Pancreas (tissue), 10 donors: Measurements from ENCODE around the gene DAGLB. TPM values are rescaled to one million over a fixed set of nuclear protein-coding genes. Genes with fewer than 3 reads are reported as not detected.
"Not testable (repeated sequence)": the region's sequence is repeated elsewhere in the genome, so short reads cannot be mapped to it uniquely, and the experiment has no call there.

Experiments
- ATAC-seq, 4 donors: fragments of 200-7000 bp; cut with Tn5 transposase; one replicate each; pipeline versions ENCODE4 v1.8.0 to v1.9.1; 2020; ENCODE audit warnings: mild to moderate bottlenecking in 4 of 4, moderate library complexity in 4 of 4
- DNase-seq, 6 donors: peaks; one replicate each; pipeline ENCODE4 v3.0.0-alpha.2; 2020
- FAIRE-seq: peaks from 2 replicates; lab custom pipeline; 2012; peaks lifted over from hg19 to GRCh38; lab: Jason Lieb, UNC
- H3K27ac ChIP-seq, 4 donors: fragments of 200-600 bp; sonication (generic); 1 replicate in 3 of 4; 2 replicates in 1 of 4; pipeline versions ENCODE4 v1.5.0 to v1.8.0; 2020
- H3K27me3 ChIP-seq, 4 donors: fragments of 200-600 bp; one replicate each; pipeline ENCODE4 v1.8.0; 2021
- H3K36me3 ChIP-seq, 3 donors: fragments of 200-600 bp; sonication (generic) in 1 of 3; one replicate each; pipeline versions ENCODE4 v1.5.0 to v1.8.0; 2020 to 2021
- H3K4me1 ChIP-seq, 3 donors: fragments of 200-600 bp; one replicate each; pipeline ENCODE4 v1.8.0; 2021
- H3K4me3 ChIP-seq, 4 donors: fragments of 200-600 bp; sonication (generic) in 2 of 4; one replicate each; pipeline versions ENCODE4 v1.5.0 to v1.8.0; 2020 to 2021
- H3K9me3 ChIP-seq, 4 donors: fragments of 200-600 bp; one replicate each; pipeline ENCODE4 v1.8.0; 2021
- WGBS, 2 donors: extraction: QIAGEN DNeasy Blood & Tissue Kit; methylation state at CpG; one replicate each; pipeline ENCODE4 v1.1.7; 2013; 5-methylcytosine and 5-hydroxymethylcytosine counted together
- intact Hi-C, 3 donors: fragments of 100-400 bp; cut with DNase I; formaldehyde crosslinking; loops; one replicate each; pipeline versions ENCODE4 v1.11.1 to v1.14.2; 2022
- polyA plus RNA-seq, 2 donors: library from polyadenylated mRNA; stranded (reverse); fragments of 200-250 nt; gene quantifications; one replicate each; pipeline ENCODE4 v1.2.3, GENCODE V29; 2013
- total RNA-seq, 6 donors: library from RNA; stranded (reverse); fragmentation: NEBNext Ultra II Directional in 4 of 6; extraction: Animal tissue kit (Norgen Biotek cat#: 25700) in 4 of 6; gene quantifications; one replicate each; pipeline versions ENCODE4 v1.2.1 to v1.2.4, GENCODE V29; 2021 to 2023
- TF ChIP-seq, protein P1 (sequence below), 4 donors: fragments of 200-600 bp; sonication (generic) in 3 of 4; IDR thresholded peaks; one replicate each; pipeline versions ENCODE4 v1.5.0 to v1.8.0; 2021; ENCODE audit warnings: antibody characterized with exemption in 4 of 4
- donor health status: healthy with polysubstance abuse.
- donor health status: DM: no; HTN: no; CAD: no; lungs with moderate emphysema.
- donor health status: DM: no; HTN: no; CAD: no.
- donor health status: control.
- donor health status: control.
- donor health status: Bipolar disorder and iron deficiency.
- donor health status: DM: yes; HTN: yes; CAD: no.
- donor health status: DM: no; HTN: no; CAD: no.
- donor health status: DM: no; HTN: no; CAD: no.
- donor health status: DM: yes; HTN: yes; CAD: no.

DAGLB gene
- total and polyA plus RNA-seq, 8 donors, result 7.8 to 16.7 (median 10.1) TPM

GRCh38 chr7:6382817-6383216 is 64.9 kb downstream of the DAGLB start:
- FAIRE-seq (no peak), DNase-seq (no peak), ATAC-seq (no peak)
- Histone ChIP-seq H3K9me3 (no peaks in the 10 kb centered on the region), H3K4me3 (no peak overlapping the region), H3K36me3 (no peaks in the 10 kb centered on the region), H3K27me3 (no peaks in the 10 kb centered on the region), H3K27ac (peak overlapping the region in 1 of 4 donors; percentile 82), H3K4me1 (peaks cover 20 to 61% (median 36%) of the 10 kb centered on the region in 3 donors)
- TF ChIP-seq, protein P1, sequence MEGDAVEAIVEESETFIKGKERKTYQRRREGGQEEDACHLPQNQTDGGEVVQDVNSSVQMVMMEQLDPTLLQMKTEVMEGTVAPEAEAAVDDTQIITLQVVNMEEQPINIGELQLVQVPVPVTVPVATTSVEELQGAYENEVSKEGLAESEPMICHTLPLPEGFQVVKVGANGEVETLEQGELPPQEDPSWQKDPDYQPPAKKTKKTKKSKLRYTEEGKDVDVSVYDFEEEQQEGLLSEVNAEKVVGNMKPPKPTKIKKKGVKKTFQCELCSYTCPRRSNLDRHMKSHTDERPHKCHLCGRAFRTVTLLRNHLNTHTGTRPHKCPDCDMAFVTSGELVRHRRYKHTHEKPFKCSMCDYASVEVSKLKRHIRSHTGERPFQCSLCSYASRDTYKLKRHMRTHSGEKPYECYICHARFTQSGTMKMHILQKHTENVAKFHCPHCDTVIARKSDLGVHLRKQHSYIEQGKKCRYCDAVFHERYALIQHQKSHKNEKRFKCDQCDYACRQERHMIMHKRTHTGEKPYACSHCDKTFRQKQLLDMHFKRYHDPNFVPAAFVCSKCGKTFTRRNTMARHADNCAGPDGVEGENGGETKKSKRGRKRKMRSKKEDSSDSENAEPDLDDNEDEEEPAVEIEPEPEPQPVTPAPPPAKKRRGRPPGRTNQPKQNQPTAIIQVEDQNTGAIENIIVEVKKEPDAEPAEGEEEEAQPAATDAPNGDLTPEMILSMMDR (IDR thresholded peaks at IDR 0.05), result no peak
- intact Hi-C loops, result no loop called here
- 76 to 85% methylated on average over 5 of the region's 5 CpGs for WGBS, 2 donors

GRCh38 chr7:6381846-6382245 is 65.9 kb downstream of the DAGLB start:
- H3K36me3 ChIP-seq, H3K27ac ChIP-seq, H3K9me3 ChIP-seq, H3K27me3 ChIP-seq, intact Hi-C loops, DNase-seq, FAIRE-seq, H3K4me3 ChIP-seq, ATAC-seq: not testable (repeated sequence)
- WGBS, 2 donors, result 94 to 96% methylated on average over 11 of the region's 11 CpGs
- peaks cover 20 to 71% (median 43%) of the 10 kb centered on the region in 3 donors for H3K4me1 ChIP-seq

DNA sequence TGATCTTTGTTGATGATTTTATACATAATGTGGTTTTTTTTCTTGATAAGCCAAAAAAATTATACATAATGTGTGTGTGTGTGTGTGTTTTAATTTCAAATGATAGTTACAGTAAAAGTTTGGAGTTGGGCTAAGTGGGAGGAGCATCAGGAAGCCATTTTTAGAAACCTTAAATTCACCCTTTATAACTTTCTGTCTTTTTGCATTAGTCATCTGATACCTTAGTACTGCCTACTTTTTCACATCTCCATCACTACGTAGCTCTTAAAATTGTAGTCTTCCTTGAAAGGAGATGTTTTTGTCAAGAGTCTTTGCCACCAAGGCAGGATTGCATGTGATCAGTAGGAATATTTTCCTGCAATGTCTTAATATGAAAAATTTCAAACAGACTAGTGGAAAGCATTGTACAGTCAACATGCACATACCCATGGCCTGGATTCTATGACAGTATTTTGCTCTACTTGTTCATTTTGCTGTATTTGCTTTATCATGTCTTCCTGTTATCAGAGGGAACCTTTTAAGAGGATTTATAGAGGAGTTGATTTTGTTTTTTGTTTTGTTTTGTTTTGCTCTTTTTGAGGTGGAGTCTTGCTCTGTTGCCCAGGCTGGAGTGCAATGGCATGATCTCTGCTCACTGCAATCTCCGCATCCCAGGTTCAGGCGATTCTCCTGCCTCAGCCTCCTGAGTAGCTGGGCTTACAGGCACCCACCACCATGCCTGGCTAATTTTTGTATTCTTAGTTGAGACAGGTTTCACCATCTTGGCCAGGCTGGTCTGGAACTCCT is 67.3 kb downstream of the DAGLB start:
- H3K27ac ChIP-seq, result no peak overlapping the region
- H3K27me3 ChIP-seq, result no peaks in the 10 kb centered on the region
- H3K9me3 ChIP-seq, result no peaks in the 10 kb centered on the region
- DNase-seq (no peak), ATAC-seq (no peak), FAIRE-seq (no peak)
- no peaks in the 10 kb centered on the region for H3K36me3 ChIP-seq
- H3K4me1 ChIP-seq, result peaks cover 11 to 61% (median 36%) of the 10 kb centered on the region in 3 donors
- 92 to 95% methylated on average over 3 of the region's 3 CpGs for WGBS, 2 donors
- intact Hi-C loops, result no loop called here
- H3K4me3 ChIP-seq, result no peak overlapping the region
- TF ChIP-seq, protein P1 (IDR thresholded peaks at IDR 0.05), result no peak

GRCh38 chr7:6379886-6380285 is 67.9 kb downstream of the DAGLB start:
- no peaks in the 10 kb centered on the region for H3K27me3 ChIP-seq
- TF ChIP-seq, protein P1 (IDR thresholded peaks at IDR 0.05), result no peak
- no peaks in the 10 kb centered on the region for H3K9me3 ChIP-seq
- DNase-seq (no peak), FAIRE-seq (no peak), ATAC-seq (no peak)
- WGBS, 2 donors, result 84 to 86% methylated on average over 7 of the region's 7 CpGs
- H3K4me3 ChIP-seq, result no peak overlapping the region
- no peaks in the 10 kb centered on the region for H3K36me3 ChIP-seq
- intact Hi-C loops, result no loop called here
- peaks cover 5 to 56% (median 30%) of the 10 kb centered on the region in 3 donors for H3K4me1 ChIP-seq
- no peak overlapping the region for H3K27ac ChIP-seq

DNA sequence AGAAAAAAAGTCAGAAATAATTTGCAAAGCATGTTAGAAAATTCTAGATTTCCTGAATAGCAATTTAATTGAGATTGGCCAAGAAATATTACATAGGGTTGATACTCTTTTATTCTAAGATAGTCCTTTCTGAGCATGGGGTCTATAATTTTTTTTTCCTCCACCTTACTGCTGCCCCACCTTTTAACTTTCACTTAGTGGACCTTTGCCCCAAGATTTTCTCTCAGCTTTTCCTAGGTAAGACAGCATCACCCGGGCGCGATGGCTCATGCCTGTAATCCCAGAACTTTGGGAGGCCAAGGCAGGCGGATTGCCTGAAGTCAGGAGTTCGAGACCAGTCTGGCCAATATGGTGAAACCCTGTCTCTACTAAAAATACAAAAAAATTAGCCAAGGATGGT is 69.2 kb downstream of the DAGLB start:
- peaks cover 0 to 43% (median 19%) of the 10 kb centered on the region in 3 donors for H3K4me1 ChIP-seq
- FAIRE-seq, DNase-seq, intact Hi-C loops, H3K9me3 ChIP-seq, ATAC-seq, H3K27me3 ChIP-seq, H3K36me3 ChIP-seq, H3K27ac ChIP-seq, H3K4me3 ChIP-seq: not testable (repeated sequence)
- WGBS, 2 donors, result 91 to 93% methylated on average over 5 of the region's 5 CpGs

- no peak for DNase-seq
- FAIRE-seq, result no peak
- intact Hi-C loops, result no loop called here
- no peaks in the 10 kb centered on the region for H3K9me3 ChIP-seq
- H3K4me1 ChIP-seq, result peaks cover 0 to 26% (median 19%) of the 10 kb centered on the region in 3 donors
- H3K27ac ChIP-seq, result peak overlapping the region in 2 of 4 donors; percentile 15 to 25
- TF ChIP-seq, protein P1 (IDR thresholded peaks at IDR 0.05), result no peak
- no peaks in the 10 kb centered on the region for H3K36me3 ChIP-seq
- H3K27me3 ChIP-seq, result no peaks in the 10 kb centered on the region
- peak overlapping the region in 1 of 4 donors; percentile 1 for H3K4me3 ChIP-seq
- WGBS, 2 donors, result 25 to 31% methylated on average over 7 of the region's 7 CpGs
- ATAC-seq, result no peak
These were observed 70.9 kb downstream of the DAGLB start for GRCh38 chr7:6376820-6377219.
